Keratinocyte (primary cell): ENCODE data around the gene KHDRBS1.

ENCODE experiments used
- CTCF ChIP-seq, 3 experiments: IDR thresholded peaks in 1 of 3; conservative IDR thresholded peaks in 1 of 3; optimal IDR thresholded peaks in 1 of 3; 2 replicates in 2 of 3; 3 replicates in 1 of 3; pipeline versions ENCODE3 to v1.5.1; 2011; ENCODE audit warnings: low read length in 3 of 3, mild to moderate bottlenecking in 3 of 3, moderate library complexity in 2 of 3, control low read depth in 1 of 3, inconsistent platforms in 1 of 3; ENCODE audit not compliant: insufficient read depth in 2 of 3; ENCODE audit errors: extremely low read depth in 1 of 3
- EZH2 ChIP-seq: IDR thresholded peaks from one replicate; pipeline ENCODE4 v1.6.1; 2012; ENCODE audit warnings: inconsistent platforms, mild to moderate bottlenecking, low read length, moderate library complexity

- no peak for TF ChIP-seq CTCF (optimal IDR thresholded peaks at IDR 0.05 in 1 of 3, IDR thresholded peaks at IDR 0.05 in 1 of 3, conservative IDR thresholded peaks at IDR 0.05 in 1 of 3; ENCODE audit: extremely low read depth in 1 of 3, insufficient read depth in 2 of 3, low read length in 3 of 3)
- TF ChIP-seq EZH2, result no peak
These were observed 821 bp upstream of the KHDRBS1 start for GRCh38 chr1:32012709-32013385.
